Neutrophil (primary cell): ENCODE data around the gene IL17REL.
A peak's percentile ranks its signal among the peaks of the same experiment; 100 is the strongest.

ENCODE experiments used
- H3K27ac ChIP-seq: fragments of 200-600 bp; sonication (generic); 2 replicates; pipeline ENCODE4 v1.5.1; 2016; ENCODE audit warnings: mild to moderate bottlenecking, moderate library complexity
- H3K27me3 ChIP-seq: fragments of 200-600 bp; sonication (generic); 2 replicates; pipeline ENCODE4 v1.6.0; 2016; ENCODE audit warnings: mild to moderate bottlenecking
- H3K36me3 ChIP-seq: fragments of 200-600 bp; sonication (generic); 2 replicates; pipeline ENCODE4 v1.5.1; 2017
- H3K4me1 ChIP-seq, 2 experiments: fragments of 200-600 bp in 1 of 2; sonication (generic) in 1 of 2; 1 replicate in 1 of 2; 2 replicates in 1 of 2; pipeline versions ENCODE4 v1.5.1 to v1.6.1; 2013 to 2016; ENCODE audit warnings: low read depth in 1 of 2, low read length in 1 of 2, mild to moderate bottlenecking in 1 of 2, moderate library complexity in 1 of 2; ENCODE audit not compliant: control insufficient read depth in 1 of 2, insufficient read depth in 1 of 2
- H3K4me3 ChIP-seq, 2 experiments: fragments of 200-600 bp in 1 of 2; sonication (generic) in 1 of 2; 1 replicate in 1 of 2; 2 replicates in 1 of 2; pipeline ENCODE4 v1.5.1; 2013 to 2016; ENCODE audit warnings: low read depth in 1 of 2, low read length in 1 of 2, mild to moderate bottlenecking in 1 of 2, moderate library complexity in 1 of 2
- H3K9me3 ChIP-seq: fragments of 200-600 bp; sonication (generic); 2 replicates; pipeline ENCODE4 v1.5.1; 2016
- CTCF ChIP-seq: fragments of 200-600 bp; sonication (generic); IDR thresholded peaks from 2 replicates; pipeline ENCODE4 v1.5.1; 2016; ENCODE audit warnings: antibody characterized with exemption

Gene IL17REL

GRCh38 chr22:49950396-49950994 is 62.1 kb downstream of the IL17REL start:
- H3K27me3 ChIP-seq, result no peaks in the 10 kb centered on the region
- H3K4me1 ChIP-seq, result peaks cover 47 to 54% of the 10 kb centered on the region in 2 experiments
- peak overlapping the region; percentile 98 for H3K27ac ChIP-seq
- H3K36me3 ChIP-seq, result no peaks in the 10 kb centered on the region
- TF ChIP-seq CTCF, result no peak
- peak overlapping the region in 1 of 2 experiments; percentile 8 for H3K4me3 ChIP-seq
- no peaks in the 10 kb centered on the region for H3K9me3 ChIP-seq

- Histone ChIP-seq H3K9me3 (no peaks in the 10 kb centered on the region), H3K4me1 (peaks cover 47 to 50% of the 10 kb centered on the region in 2 experiments), H3K27me3 (no peaks in the 10 kb centered on the region), H3K36me3 (no peaks in the 10 kb centered on the region), H3K4me3 (no peak overlapping the region), H3K27ac (no peak overlapping the region)
- no peak for TF ChIP-seq CTCF
These were observed 62.7 kb downstream of the IL17REL start for GRCh38 chr22:49949914-49950292.

- no peak overlapping the region for H3K27ac ChIP-seq
- TF ChIP-seq CTCF, result no peak
- H3K27me3 ChIP-seq, result no peaks in the 10 kb centered on the region
- no peak overlapping the region for H3K4me3 ChIP-seq
- no peaks in the 10 kb centered on the region for H3K9me3 ChIP-seq
- no peaks in the 10 kb centered on the region for H3K36me3 ChIP-seq
- H3K4me1 ChIP-seq, result peaks cover 44 to 48% of the 10 kb centered on the region in 2 experiments
These were observed 63.3 kb downstream of the IL17REL start for GRCh38 chr22:49948958-49949913.

- no peak for TF ChIP-seq CTCF
- H3K27me3 ChIP-seq, result no peaks in the 10 kb centered on the region
- H3K4me1 ChIP-seq, result peaks cover 35 to 39% of the 10 kb centered on the region in 2 experiments
- no peaks in the 10 kb centered on the region for H3K9me3 ChIP-seq
- H3K27ac ChIP-seq, result no peak overlapping the region
- H3K36me3 ChIP-seq, result no peaks in the 10 kb centered on the region
- no peak overlapping the region for H3K4me3 ChIP-seq
These were observed 64.2 kb downstream of the IL17REL start for GRCh38 chr22:49948116-49948957.

GRCh38 chr22:49947296-49947622 is 65.3 kb downstream of the IL17REL start:
- no peak overlapping the region for H3K4me3 ChIP-seq
- H3K27me3 ChIP-seq, result no peaks in the 10 kb centered on the region
- no peaks in the 10 kb centered on the region for H3K9me3 ChIP-seq
- H3K27ac ChIP-seq, result no peak overlapping the region
- no peak for TF ChIP-seq CTCF
- peaks cover 24 to 29% of the 10 kb centered on the region in 2 experiments for H3K4me1 ChIP-seq
- H3K36me3 ChIP-seq, result no peaks in the 10 kb centered on the region
